CD4-positive, CD25-positive, alpha-beta regulatory T cell (primary cell): ENCODE data around the gene MAP4. TPM values are rescaled to one million over a fixed set of nuclear protein-coding genes. Genes with fewer than 3 reads are reported as not detected.
"Not testable (repeated sequence)": the region's sequence is repeated elsewhere in the genome, so short reads cannot be mapped to it uniquely, and the experiment has no call there.

Source experiments
- ATAC-seq, 2 donors: fragments of 150-1000 bp; cut with Tn5 transposase; one replicate each; pipeline ENCODE4 v1.10.0; 2021; ENCODE audit warnings: low read depth in 2 of 2, moderate number of reproducible peaks in 2 of 2, moderate library complexity in 1 of 2
- DNase-seq, 3 donors: peaks; one replicate each; pipeline versions ENCODE4 v3.0.0 to v3.0.0-alpha.2; 2012 to 2022; ENCODE audit warnings: mixed read lengths in 1 of 3
- H3K27ac ChIP-seq: one replicate; pipeline ENCODE4 v1.7.0; 2013; ENCODE audit warnings: mild to moderate bottlenecking, low read length; ENCODE audit not compliant: insufficient read depth, poor library complexity, severe bottlenecking
- H3K27me3 ChIP-seq: one replicate; pipeline ENCODE4 v1.7.0; 2013; ENCODE audit warnings: low read length; ENCODE audit not compliant: control insufficient read depth, insufficient read depth
- H3K36me3 ChIP-seq: one replicate; pipeline ENCODE4 v1.7.0; 2013; ENCODE audit warnings: mild to moderate bottlenecking, low read length, moderate library complexity; ENCODE audit not compliant: control insufficient read depth, insufficient read depth
- H3K4me1 ChIP-seq: 2 replicates; pipeline ENCODE4 v1.7.0; 2013; ENCODE audit warnings: mild to moderate bottlenecking, low read length; ENCODE audit not compliant: insufficient read depth, control insufficient read depth, poor library complexity, severe bottlenecking
- H3K4me3 ChIP-seq: one replicate; pipeline ENCODE4 v1.7.0; 2013; ENCODE audit warnings: low read depth, mild to moderate bottlenecking, low read length, moderate library complexity
- H3K9me3 ChIP-seq, 2 experiments: 1 replicate in 1 of 2; 2 replicates in 1 of 2; pipeline ENCODE4 v1.7.0; 2013; ENCODE audit warnings: low read length in 2 of 2, mild to moderate bottlenecking in 1 of 2, moderate library complexity in 1 of 2; ENCODE audit not compliant: control insufficient read depth in 2 of 2
- H3K27ac Mint-ChIP-seq, 3 donors: one replicate each; pipeline ENCODE4 v1.8.0; 2020 to 2022; ENCODE audit warnings: mild to moderate bottlenecking in 3 of 3, mixed read lengths in 3 of 3, moderate library complexity in 2 of 3
- H3K27me3 Mint-ChIP-seq: one replicate; pipeline ENCODE4 v1.8.0; 2022; ENCODE audit warnings: mild to moderate bottlenecking, mixed read lengths
- H3K36me3 Mint-ChIP-seq: one replicate; pipeline ENCODE4 v1.8.0; 2020; ENCODE audit warnings: mixed read lengths
- H3K4me1 Mint-ChIP-seq, 4 donors: one replicate each; pipeline ENCODE4 v1.8.0; 2020 to 2022; ENCODE audit warnings: mixed read lengths in 4 of 4, mild to moderate bottlenecking in 1 of 4
- H3K4me3 Mint-ChIP-seq, 4 donors: one replicate each; pipeline ENCODE4 v1.8.0; 2020 to 2022; ENCODE audit warnings: mild to moderate bottlenecking in 4 of 4, mixed read lengths in 4 of 4, moderate library complexity in 3 of 4
- H3K9me3 Mint-ChIP-seq, 7 donors: one replicate each; pipeline ENCODE4 v1.8.0; 2020 to 2022; ENCODE audit warnings: mixed read lengths in 7 of 7, mild to moderate bottlenecking in 3 of 7, moderate library complexity in 2 of 7
- polyA plus RNA-seq, 4 donors: library from polyadenylated mRNA; unstranded; fragments of 300-500 nt; fragmentation: Illumina TruSeq; gene quantifications; one replicate each; pipeline ENCODE4 v1.2.3, GENCODE V29; 2021
- total RNA-seq: library from RNA; stranded (reverse); gene quantifications from one replicate; pipeline ENCODE4 v1.2.3, GENCODE V29; 2022

The MAP4 gene
- total and polyA plus RNA-seq, 5 donors from 2014 or later, result 17.0 to 123 (median 22.6) TPM

DNA sequence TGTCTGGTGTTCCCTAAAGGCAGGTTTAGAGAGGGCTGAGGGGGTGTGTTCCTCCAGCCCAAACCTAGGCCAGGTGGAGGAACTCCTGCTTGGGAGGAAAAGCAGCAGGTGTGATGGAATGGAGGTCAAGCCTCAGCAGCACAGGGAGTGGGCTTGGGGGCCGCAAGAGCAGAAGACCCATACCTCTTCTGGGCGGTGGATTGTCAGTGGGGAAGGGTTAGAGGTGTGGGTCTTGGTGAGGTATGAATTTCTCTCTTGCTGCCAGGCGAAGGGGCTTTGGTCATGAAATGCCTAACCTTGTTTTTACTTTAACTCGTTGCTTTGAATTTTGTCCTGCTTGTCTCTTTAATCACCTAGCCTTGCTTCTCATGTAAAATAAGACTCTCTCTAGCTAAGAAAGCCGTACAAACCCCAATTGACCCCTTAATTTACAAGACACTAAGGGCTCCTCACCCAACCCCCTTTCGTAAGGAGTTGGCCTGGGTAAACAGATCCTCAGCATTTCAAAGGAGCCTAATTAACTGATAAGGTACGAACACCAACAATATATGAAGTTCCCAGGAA is 174.3 kb downstream of the MAP4 start:
- peaks cover 36% of the 10 kb centered on the region for H3K36me3 Mint-ChIP-seq
- DNase-seq, result no peak
- Histone ChIP-seq H3K27me3 (no peaks in the 10 kb centered on the region), H3K4me3 (no peak overlapping the region), H3K9me3 (no peaks in the 10 kb centered on the region), H3K27ac (no peak overlapping the region), H3K36me3 (peaks cover 76% of the 10 kb centered on the region), H3K4me1 (no peaks in the 10 kb centered on the region)
- no peaks in the 10 kb centered on the region for H3K9me3 Mint-ChIP-seq
- no peaks in the 10 kb centered on the region for H3K27me3 Mint-ChIP-seq
- ATAC-seq, result no peak
- H3K27ac Mint-ChIP-seq, result no peak overlapping the region
- peaks cover 0 to 5% (median 2%) of the 10 kb centered on the region in 4 donors for H3K4me1 Mint-ChIP-seq
- no peak overlapping the region for H3K4me3 Mint-ChIP-seq

DNA sequence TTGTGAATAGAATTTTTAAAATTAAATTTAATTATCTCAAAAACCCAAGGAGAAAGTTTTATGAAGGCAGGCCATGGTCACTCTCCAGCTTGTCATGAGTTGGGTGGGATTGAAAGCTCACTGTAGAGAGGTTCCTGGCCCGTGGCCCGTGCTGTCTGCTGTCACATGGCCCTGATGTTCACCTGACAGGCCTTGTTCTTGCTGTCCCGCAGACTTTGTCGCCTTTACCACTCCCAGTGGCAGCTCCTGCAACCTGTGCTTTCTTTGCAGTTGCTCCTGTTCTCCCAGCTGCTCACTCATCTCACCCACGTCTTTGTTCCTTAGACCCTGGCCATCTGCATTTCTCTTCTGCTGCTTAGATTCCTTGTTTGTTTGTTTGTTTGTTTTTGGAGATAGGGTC is 177.7 kb downstream of the MAP4 start:
- no peak for ATAC-seq
- Mint-ChIP-seq H3K27ac (peak overlapping the region in 1 of 3 donors; percentile 88), H3K36me3 (peaks cover 34% of the 10 kb centered on the region)

DNA sequence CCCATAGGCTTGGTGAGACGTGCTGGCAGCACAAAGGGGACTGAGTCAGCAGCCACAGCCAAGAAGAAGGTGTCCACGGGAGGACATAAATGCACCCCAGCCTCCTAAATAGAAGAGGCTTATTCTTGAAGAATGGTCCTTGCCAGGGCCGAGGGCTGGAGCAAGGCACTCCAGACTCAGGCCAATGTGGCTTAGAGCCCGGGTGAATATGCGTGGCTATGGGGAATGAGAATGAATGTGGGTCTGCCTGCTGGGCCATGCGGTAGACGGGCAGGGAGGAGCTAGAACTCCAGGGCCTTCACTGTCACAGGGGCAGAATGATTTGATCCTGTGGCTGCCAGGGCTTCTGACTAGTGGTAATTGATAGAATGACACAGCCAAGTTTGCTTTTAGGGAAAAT is 179.2 kb downstream of the MAP4 start:
- Histone ChIP-seq H3K27ac (no peak overlapping the region), H3K27me3 (no peaks in the 10 kb centered on the region), H3K4me3 (no peak overlapping the region), H3K4me1 (no peaks in the 10 kb centered on the region), H3K36me3 (peaks cover 71% of the 10 kb centered on the region), H3K9me3 (no peaks in the 10 kb centered on the region)
- ATAC-seq, result no peak
- H3K4me1 Mint-ChIP-seq, result peaks cover 0 to 8% (median 3%) of the 10 kb centered on the region in 4 donors
- no peaks in the 10 kb centered on the region for H3K27me3 Mint-ChIP-seq
- H3K27ac Mint-ChIP-seq, result peak overlapping the region; percentile 44 to 74 (median 49)
- peaks cover 35% of the 10 kb centered on the region for H3K36me3 Mint-ChIP-seq
- H3K4me3 Mint-ChIP-seq, result no peak overlapping the region
- DNase-seq, result no peak
- no peaks in the 10 kb centered on the region for H3K9me3 Mint-ChIP-seq

More for the DNA sequence above, 177.7 kb downstream of the MAP4 start:
- Histone ChIP-seq H3K4me1 (no peaks in the 10 kb centered on the region), H3K4me3 (no peak overlapping the region), H3K27me3 (no peaks in the 10 kb centered on the region), H3K27ac (no peak overlapping the region), H3K36me3 (peaks cover 67% of the 10 kb centered on the region), H3K9me3 (no peaks in the 10 kb centered on the region)
- Mint-ChIP-seq H3K27me3 (no peaks in the 10 kb centered on the region), H3K4me3 (no peak overlapping the region), H3K9me3 (no peaks in the 10 kb centered on the region), H3K4me1 (peaks cover 0 to 7% (median 3%) of the 10 kb centered on the region in 4 donors)
- DNase-seq, result no peak

DNA sequence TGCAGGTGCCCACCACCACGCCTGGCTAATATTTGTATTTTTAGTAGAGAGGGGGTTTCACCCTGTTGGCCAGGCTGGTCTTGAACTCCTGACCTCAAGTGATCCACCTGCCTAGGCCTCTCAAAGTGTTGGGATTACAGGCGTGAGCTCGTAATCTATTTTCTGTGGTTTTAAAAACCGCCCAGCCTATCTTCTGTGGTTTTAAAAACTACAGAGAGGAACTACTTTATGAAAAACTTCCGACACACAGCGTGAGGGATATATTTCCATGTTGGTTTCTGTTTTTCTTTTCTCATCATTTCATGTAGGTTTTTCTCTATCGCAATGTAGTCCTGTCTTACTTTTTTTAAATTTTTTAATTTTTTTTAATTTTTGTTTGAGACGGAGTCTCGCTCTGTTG is 186.7 kb downstream of the MAP4 start:
- peaks cover 20% of the 10 kb centered on the region for H3K4me1 ChIP-seq
- peaks cover 57% of the 10 kb centered on the region for H3K36me3 ChIP-seq
- Mint-ChIP-seq H3K4me1 (peaks cover 11 to 37% (median 23%) of the 10 kb centered on the region in 4 donors), H3K36me3 (peaks cover 33% of the 10 kb centered on the region), H3K4me3 (peak overlapping the region in 1 of 4 donors; percentile 76)
- H3K27me3 ChIP-seq, H3K27ac Mint-ChIP-seq, H3K27ac ChIP-seq, H3K27me3 Mint-ChIP-seq, ATAC-seq, H3K9me3 Mint-ChIP-seq, H3K9me3 ChIP-seq, H3K4me3 ChIP-seq: not testable (repeated sequence)
- DNase-seq, result peak in 1 of 3 donors; percentile 27

DNA sequence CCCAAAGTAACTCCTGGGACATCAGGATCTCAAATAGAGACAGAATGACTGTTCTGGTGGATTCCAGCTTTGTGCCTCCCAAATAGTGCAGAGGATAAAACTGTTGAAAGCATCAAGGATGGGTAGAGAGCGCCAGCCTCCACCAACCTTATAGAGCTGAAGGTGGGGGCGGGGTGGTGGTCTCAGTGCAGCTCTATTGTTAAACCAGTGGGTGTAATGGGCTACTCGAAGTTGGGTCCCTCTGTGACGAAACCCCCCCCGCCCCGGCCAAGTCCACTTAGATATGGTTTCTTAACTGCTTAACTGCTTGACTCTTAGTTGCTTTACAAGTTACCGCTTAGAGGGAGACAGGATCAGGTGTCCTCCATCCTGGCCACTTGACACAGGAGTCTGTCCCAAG is 190.6 kb downstream of the MAP4 start:
- no peaks in the 10 kb centered on the region for H3K27me3 Mint-ChIP-seq
- DNase-seq, result no peak
- peak overlapping the region; percentile 90 to 97 (median 91) for H3K4me3 Mint-ChIP-seq
- H3K36me3 Mint-ChIP-seq, result peaks cover 18% of the 10 kb centered on the region
- H3K9me3 Mint-ChIP-seq, result no peaks in the 10 kb centered on the region
- Histone ChIP-seq H3K27me3 (no peaks in the 10 kb centered on the region), H3K36me3 (peaks cover 23% of the 10 kb centered on the region), H3K27ac (peak overlapping the region; percentile 61), H3K9me3 (no peaks in the 10 kb centered on the region), H3K4me1 (peaks cover 23% of the 10 kb centered on the region), H3K4me3 (peak overlapping the region; percentile 94)
- H3K27ac Mint-ChIP-seq, result peak overlapping the region; percentile 48 to 93 (median 89)
- peaks cover 11 to 35% (median 25%) of the 10 kb centered on the region in 4 donors for H3K4me1 Mint-ChIP-seq
- no peak for ATAC-seq

DNA sequence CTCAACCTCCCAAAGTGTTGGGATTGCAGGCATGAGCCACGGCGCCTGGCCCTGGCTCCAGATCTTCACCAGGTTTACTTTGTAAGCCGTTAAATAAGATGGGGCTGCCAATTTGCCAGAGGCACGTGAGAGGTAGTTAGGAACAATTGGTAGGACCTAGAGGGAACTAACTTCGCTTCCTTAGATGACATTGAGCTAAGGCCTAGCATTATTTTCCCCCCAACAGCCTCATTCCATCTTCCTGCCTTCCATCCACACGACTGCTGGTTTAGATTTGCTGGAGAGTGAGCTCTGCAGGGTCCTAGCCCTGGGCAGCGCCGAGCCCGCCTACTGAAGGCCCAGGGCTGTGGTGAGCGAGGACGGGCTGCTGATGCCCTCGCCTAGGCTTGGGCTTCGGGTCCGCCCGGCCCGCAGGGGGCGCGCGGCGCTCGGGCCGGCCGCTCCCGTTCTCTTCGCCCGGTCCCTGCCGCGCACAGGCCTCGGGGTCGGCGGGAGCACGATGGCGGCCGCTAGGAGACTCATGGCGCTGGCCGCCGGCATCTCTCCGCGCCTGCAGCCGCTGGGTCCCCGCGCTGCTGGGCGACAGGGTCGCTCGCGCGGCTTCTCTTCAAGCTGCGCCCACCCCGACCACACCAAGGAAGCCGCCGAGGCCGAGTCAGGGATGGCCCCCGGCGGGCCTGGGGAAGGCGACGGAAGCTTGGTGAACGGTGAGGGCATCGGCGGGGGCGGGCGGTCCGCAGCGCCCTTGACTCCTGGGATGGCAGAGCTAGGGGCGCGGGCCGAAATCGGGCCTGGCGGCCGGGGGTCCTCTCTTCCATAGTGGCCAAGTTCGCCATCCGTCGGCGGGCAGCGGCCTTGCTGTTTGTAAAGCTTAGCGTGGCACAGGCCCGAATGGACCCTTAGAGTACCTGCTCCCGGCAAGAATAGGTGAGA is 191.4 kb downstream of the MAP4 start:
- Histone ChIP-seq H3K27ac (peak overlapping the region; percentile 61), H3K4me1 (peaks cover 23% of the 10 kb centered on the region), H3K9me3 (no peaks in the 10 kb centered on the region), H3K36me3 (peaks cover 22% of the 10 kb centered on the region), H3K4me3 (peak overlapping the region; percentile 94), H3K27me3 (no peaks in the 10 kb centered on the region)
- peak; percentile 70 to 85 (median 79) for DNase-seq
- H3K9me3 Mint-ChIP-seq, result no peaks in the 10 kb centered on the region
- H3K27ac Mint-ChIP-seq, result peak overlapping the region; percentile 40 to 93 (median 89)
- H3K4me1 Mint-ChIP-seq, result peaks cover 11 to 35% (median 25%) of the 10 kb centered on the region in 4 donors
- H3K27me3 Mint-ChIP-seq, result no peaks in the 10 kb centered on the region
- ATAC-seq, result peak; percentile 99
- peak overlapping the region; percentile 90 to 97 (median 91) for H3K4me3 Mint-ChIP-seq
- peaks cover 21% of the 10 kb centered on the region for H3K36me3 Mint-ChIP-seq

DNA sequence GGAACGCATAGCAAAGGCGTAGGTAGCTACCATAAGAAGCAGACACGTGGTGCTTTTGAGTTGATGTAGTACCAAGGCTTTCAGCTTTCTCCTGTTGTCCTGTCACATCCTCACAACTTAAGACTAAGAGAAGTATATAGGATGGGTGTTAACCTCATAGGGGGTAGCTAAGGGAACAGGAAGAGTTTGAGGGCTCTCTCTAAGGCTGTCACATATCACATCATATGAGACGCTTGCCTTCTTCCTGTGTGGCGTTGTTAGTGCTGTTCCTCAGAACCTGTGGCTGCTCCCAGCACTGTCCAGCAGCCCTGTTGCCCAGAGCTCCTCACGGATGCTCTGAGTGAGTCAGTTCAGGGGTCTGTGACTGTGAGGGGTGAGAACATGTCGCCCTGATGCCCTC is 198.6 kb downstream of the MAP4 start:
- H3K9me3 ChIP-seq, result no peaks in the 10 kb centered on the region
- no peaks in the 10 kb centered on the region for H3K4me1 ChIP-seq
- Mint-ChIP-seq H3K27me3 (no peaks in the 10 kb centered on the region), H3K4me1 (peaks cover 0 to 12% (median 2%) of the 10 kb centered on the region in 4 donors), H3K9me3 (no peaks in the 10 kb centered on the region), H3K27ac (no peak overlapping the region), H3K36me3 (peaks cover 23% of the 10 kb centered on the region), H3K4me3 (no peak overlapping the region)
- no peaks in the 10 kb centered on the region for H3K27me3 ChIP-seq
- H3K36me3 ChIP-seq, result peaks cover 20% of the 10 kb centered on the region
- no peak overlapping the region for H3K27ac ChIP-seq
- no peak overlapping the region for H3K4me3 ChIP-seq
- ATAC-seq (no peak), DNase-seq (no peak)
